HG02623 (cell line): ENCODE measurements around the gene FBXW4.
"Not testable (repeated sequence)": the region's sequence is repeated elsewhere in the genome, so short reads cannot be mapped to it uniquely, and the experiment has no call there.

Experiments used
- ATAC-seq: cut with Tn5 transposase; IDR thresholded peaks from one replicate; pipeline ENCODE4 v1.9.1; 2021; ENCODE audit warnings: moderate library complexity; ENCODE audit not compliant: unreplicated experiment

The FBXW4 gene

DNA sequence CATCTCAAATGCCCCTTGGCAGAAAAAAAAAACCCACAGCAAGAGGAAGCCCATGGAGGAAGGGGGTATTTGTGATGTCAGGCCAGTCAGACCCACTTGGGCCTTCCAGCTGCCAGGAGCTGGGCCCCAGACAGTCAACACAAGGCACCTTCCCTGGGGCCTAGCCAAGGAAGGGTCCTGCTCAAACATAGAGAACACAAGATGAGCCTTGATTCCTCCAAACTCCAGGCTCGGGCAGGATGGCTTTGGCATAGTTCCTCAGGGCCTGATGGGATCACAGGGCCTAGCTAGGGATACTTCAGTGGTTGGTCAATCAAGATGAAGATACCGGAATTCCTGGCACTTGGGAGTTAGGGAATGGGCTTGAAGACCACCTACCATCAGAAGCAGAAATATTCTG, 76.1 kb downstream of the FBXW4 start:
- no peak for ATAC-seq

DNA sequence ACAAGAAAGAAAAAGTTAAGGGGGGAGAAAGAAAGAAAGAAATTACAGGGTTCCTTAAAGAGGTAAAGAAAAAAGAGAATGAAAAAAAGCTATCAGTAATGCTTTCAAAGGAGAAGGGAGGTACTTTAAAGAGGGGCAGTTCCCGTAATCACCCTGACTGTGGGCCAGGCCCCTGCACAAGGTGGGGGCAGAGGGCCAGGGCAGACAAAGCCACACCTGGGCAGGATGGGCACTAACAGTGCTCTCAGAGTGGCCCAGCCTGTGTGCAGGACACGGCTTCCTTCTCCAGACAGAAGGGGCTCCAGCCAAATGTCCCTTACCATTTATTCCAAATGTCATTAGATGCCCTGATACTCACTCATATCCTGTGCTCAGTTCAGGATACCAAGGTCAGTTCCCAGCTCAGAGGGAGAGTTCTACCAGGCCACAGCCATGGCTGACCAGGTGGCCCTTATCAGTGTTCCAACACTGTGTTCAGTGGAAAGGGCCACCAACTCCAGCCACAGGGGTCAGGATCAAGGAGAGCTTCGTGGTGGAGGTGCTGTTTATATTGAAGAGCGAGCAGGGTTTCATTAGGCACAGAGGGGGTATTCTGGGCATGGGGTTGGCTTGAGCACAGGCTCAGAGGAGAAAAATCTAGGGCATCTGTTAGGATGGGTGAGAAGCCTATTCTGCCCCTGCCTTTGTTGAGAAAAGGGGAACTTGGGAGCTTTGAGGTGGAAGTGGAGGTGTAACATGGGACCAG, 77.0 kb downstream of the FBXW4 start:
- no peak for ATAC-seq

DNA sequence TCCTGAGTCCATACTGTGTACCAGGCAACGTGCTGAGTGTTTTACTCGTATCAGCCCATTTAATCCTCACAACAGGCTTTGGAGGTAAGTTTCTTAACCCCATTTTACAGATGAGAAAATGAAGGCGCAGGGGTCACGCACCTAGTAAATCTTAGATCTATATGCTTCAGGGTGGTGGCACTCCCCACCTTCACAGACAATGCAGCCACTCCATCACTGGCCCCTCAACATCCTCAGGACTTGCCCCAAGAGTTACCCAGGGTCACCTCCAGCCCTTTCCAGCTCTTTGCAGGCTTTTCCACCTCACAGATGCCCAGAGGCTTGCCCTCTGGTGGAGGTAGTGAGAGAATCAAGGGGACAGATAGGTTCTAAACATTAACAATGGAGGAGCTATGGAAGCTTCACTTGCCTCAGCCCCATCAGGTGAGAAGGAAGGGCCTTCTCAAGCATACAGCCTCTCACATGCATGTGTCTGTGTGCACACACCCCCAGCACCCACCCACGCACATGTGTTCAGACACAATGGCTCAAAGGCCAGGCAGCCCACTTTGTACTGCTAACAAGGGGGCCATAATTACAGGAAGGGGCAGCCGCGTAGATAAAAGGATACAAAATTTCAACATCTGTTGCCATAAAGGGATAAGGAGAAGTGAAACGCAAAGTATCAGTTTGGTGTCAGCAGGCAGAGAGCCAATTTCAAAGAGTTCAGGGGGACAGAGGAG, 77.7 kb downstream of the FBXW4 start:
- no peak for ATAC-seq

DNA sequence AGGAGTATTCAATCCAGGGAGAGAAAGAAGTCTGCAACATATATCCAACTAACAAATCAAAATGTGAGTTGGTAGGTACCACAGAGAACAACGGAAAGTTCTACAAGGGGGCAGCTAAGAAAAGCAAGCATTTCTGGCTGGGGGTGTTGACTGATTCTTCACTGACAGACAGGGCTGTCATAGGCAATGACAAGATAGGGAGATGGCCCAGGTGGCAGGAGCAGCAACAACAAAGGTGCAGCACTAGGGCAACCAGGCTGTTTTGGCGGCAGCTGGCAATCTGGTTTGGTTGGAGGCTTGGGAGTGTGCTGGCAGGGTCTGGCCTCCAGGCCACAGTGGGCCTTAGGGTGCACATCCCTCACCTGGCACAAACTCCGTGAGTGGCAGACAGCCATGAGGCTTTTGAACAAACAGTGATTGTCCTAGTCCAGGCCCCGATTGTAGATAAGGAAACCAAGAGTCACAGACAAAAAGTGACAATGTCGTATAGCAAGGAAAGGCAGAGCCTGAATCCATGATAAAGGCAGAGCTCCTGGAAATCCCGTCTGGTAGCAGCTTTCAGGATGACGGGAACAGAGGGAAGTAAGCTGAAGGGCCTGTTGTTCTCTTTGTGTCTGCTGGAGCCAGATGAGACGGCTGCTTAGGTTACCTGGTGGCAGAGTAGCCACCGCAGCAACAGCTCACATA, 78.4 kb downstream of the FBXW4 start:
- ATAC-seq, result no peak

DNA sequence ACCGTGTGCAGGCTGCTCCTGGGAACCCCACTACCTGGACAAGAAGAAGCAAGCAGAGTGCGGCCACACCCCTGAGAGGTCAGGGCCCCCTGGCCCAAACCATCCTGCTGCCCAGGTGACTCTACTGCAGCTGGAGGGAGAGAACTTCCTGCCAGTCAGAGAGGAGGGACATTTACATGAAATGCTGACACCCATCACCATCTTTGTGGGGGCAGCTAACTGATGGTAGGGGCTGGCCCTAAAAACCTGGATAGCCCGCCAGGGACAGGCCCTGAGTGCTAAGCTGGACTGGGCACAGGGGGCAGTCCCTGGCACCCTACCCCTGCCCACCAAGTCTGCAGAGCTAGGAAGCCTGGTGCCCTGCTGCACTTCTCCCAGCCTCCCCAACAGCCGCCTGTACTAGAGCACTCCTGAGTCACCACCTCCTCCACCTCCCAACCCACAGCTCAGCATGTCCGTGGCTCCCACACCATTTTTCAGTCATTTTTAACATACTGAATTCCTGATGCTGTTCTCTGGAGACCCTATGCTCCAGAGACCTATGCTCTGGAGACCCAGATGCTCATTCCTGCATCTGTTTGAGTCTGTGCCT, 79.3 kb downstream of the FBXW4 start:
- ATAC-seq, result no peak

DNA sequence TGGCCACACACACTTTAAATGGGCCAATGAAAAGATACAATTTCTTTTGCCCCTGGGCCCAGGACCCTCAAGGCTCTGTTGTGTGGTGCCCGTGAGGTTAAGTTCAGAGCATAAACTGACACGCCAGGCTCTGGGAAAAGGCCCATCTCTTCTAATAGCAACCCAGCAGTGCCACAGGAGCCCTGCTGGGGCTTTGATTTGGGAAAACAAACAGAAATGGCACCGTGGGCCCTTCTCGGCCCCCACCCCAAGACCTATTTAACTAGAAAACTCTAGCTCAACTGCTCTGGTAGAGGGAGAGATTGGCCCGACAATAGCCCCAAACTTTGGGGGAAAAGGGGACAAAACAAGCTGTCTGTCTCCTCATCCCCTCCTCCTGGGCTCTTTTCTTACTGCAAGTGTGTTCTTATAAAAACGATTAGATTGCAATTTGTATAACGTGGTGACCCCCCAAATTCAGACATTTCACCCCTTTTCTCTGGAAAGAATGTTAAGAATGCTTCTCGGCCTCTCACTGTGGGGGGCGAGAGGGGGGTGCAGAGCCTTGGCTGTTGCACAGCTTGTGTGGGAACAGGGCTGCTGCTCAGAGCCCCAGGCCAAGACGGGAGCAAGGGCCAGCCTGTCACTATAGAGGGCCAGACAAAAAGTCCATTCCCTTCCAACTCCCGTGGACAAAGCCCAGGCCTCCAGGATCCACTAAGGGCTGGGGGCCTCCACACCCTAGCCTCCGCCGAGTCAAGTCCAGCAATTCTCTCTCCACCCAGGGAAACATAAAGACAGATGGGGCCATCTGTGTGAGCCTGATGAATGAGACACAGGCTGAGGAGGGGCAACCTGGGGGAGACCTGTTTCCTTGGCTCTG, 80.1 kb downstream of the FBXW4 start:
- no peak for ATAC-seq

DNA sequence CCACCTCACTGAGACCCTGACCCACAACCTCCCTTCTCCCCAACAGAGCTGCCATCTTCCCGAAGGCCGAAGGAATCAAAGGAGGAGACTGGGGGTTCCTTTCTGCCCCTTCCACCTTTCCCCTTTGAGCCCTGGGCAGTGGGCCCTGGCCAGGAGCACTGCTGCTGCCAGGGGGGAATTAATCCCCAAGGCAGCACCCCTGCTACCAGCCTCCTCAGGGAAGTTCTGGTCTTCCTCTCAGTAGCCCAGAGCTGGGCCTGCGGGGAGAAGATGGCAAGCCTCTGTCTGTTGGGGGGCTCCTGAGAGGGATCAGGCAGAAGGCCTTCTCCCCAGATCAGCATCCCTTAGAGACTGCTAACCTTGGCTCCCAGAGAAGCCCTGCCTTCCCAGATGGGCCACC, 81.3 kb downstream of the FBXW4 start:
- ATAC-seq, result no peak

DNA sequence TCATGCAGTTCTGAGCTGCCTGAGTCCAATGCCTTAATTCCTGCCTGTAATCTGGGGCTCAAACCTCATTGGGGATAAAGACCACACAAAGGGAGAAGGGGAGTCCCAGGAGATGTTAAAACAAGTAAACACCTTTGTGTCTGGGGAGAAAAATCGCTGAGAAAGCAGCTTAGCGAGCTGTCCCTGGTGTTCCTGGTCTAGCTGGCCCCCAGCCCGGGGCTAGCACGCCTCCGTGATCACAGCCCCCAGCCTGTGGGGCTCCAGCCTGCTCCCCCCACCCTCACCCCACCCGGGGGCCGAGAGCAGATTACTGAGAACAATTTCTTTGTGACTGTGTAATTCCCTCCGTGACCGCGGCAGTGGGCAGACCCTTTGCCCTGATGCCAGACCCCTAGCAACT, 82.1 kb downstream of the FBXW4 start:
- no peak for ATAC-seq

DNA sequence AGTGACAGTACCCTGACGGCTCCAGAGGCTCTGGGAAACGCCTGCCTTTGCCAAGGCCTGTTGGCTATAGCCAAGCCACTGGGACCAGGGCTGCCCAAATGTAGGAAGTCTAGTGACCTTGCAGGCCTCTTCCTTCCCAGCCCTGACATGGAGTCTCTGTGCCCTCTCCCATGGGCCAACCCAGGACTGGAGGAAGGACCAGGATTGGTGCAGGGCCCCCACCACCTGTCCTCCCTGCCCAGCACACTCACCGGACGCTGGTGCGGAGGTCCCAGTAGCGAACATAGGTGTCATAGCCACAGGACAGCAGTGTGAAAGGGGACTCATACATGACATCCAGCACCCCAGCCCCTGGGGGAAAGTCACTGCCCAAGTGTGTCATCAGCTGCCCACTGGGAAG, 82.9 kb downstream of the FBXW4 start:
- ATAC-seq, result no peak

DNA sequence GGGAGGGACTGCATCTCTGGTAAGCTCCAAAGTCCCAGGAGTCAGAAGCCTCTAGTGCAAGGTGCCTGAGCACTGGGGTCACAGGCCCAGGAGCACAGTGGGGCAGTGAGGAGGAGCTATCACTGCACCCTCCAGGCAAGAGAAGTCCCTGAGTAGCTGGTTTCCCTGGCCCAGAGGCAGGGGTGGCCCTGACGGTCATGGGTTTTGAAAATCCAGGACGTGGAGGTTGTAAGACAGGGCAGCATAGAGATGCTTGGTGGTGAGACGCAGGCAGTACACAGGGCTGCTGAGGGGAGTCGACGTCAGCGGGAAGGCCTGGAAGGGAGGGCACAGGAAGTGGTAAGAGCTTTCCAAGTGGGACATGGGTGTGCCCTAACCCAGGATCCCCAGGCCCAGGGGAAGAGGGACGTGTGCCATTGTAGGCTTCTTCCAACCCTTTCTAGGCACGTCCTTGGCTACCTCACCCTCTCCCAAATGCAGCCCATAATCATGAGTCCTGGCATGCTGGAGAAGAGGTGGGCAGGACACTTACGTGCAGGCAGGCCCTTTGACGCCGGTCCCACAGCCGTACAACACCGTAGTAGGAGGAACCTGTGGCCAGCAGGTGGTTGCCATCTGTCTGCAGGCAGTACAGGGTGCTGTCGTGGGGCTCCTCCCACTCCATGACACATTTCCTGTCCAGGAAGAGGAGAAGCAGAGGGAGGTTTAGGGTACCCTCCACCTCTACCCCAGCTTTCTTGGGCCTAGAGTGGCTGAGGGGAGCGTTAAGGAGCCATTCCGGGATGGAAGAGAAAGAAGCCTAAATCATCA, 83.7 kb downstream of the FBXW4 start:
- no peak for ATAC-seq

DNA sequence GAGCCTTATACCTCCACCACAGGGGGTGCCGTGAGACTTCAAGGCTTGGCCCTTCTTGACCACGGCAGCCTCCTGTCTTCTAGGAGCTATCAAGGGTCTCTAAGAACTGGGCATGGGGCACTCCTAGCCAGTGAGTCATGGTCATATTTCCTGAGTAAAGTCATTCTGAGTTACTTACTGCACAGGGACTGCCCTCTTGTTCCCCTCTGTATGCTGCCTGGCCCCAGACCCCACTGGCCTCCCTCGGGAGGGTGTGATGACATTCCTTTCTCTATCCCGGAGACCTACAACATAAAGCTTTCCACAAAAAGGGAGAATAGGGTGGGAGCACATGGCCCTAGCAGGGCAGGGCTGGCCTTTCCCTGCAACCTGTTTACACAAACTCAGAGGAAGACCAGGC, 85.5 kb downstream of the FBXW4 start:
- no peak for ATAC-seq

DNA sequence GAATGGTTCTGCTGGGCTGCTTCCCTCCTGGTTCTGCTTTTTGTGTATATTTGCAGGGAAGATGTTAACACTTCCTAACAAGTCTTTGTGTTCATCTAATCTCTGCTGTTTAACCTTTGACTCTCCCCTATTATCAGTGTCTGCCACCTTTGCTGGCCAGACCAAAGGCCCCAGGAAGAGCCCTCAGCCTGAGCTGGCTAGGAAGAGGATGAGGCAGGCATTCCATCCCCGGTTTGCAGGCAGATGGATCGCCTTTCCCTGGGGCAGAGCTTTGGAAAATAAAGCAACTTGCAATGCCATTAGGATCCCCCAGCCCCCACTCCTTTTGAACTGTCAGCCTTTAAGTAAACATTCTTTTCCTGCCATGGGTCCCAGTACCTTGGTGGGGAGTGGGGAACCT, 87.8 kb downstream of the FBXW4 start:
- ATAC-seq, result no peak

DNA sequence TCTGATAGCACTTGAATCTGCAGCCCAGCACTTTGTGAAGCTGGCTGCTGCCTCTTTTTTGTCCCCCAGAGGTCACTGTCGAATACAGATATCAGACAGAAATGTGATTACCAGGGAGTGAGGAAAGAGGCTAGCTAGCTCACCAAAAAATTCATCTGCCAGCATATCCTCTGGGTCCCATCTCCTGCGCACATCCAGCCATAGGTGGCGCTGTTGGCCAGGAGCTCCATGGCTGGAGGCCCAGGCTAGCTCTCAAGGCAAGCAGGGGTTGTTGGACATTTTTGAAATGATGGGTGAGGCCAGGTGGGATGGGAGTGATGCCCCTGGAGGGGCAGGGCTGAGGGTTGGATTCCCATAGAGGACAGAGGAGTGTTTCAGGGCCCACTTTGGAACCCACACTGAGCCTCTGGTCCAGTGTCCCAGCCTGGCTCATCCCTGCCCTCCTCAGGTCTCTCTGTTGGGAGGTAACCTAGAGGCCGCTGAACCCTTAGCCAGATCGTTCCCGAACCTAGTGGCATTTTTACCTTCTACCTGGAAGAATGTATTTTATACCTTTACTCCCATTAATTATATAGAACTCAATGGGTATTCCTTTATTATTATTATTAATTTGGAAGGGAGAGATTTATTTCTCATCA, 92.1 kb downstream of the FBXW4 start:
- ATAC-seq, result no peak

DNA sequence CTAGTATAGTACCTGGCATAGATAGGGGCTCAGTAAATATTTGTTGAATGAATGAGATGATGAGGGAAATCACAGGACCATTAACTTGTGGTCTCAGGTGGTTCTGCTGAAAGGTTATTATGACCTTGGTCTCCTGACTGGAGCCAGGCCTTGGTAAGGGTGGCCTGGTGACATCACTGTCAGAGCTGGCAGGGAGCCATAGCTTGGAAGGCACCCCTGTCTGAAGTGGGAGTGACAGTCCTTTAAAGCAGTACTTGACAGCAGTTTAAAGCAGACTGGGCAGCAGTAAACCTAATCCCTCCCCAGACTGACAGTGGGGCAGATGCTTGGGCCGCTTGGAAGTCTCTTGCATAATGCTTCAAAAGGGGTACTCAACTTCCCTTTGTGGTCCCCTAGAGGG, 93.4 kb downstream of the FBXW4 start:
- ATAC-seq, result no peak

DNA sequence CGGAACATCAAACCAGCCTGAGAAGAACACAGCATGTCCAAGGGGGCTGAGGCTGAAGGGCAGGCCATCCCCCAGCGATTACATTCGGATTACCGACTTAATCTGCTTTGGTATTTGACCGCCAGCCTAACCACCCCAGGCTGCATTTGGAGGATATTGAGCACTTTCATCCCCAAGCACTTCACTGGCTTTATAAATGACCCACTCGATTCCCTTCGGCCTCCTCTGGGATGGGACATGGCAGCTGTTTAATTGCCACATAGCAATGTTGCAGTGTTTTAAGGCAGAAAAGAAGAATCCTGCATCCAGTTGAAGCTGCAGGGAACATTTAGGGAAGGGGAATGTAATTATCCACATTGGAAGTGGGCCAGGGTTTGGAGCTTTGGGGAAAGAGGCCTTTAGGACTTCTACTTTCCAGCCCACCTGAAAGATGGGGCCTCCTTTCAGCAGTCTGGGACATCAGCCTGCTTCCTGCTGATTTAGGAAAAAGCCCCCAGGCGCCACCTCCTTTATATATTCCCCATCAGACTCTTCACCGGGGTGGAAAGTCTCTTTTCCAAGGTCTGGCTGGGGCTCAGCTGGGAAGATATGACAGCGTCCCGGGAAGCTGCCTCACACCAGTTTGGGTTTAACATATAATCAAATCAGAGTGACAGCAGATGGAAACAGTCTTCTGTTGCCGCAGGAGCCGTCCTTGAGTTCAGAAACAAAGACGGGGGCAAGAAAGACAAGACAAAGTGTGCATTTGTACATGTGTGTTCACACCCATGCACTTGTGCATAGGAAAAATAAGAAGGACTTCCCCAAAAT, 97.7 kb downstream of the FBXW4 start:
- ATAC-seq, result no peak

DNA sequence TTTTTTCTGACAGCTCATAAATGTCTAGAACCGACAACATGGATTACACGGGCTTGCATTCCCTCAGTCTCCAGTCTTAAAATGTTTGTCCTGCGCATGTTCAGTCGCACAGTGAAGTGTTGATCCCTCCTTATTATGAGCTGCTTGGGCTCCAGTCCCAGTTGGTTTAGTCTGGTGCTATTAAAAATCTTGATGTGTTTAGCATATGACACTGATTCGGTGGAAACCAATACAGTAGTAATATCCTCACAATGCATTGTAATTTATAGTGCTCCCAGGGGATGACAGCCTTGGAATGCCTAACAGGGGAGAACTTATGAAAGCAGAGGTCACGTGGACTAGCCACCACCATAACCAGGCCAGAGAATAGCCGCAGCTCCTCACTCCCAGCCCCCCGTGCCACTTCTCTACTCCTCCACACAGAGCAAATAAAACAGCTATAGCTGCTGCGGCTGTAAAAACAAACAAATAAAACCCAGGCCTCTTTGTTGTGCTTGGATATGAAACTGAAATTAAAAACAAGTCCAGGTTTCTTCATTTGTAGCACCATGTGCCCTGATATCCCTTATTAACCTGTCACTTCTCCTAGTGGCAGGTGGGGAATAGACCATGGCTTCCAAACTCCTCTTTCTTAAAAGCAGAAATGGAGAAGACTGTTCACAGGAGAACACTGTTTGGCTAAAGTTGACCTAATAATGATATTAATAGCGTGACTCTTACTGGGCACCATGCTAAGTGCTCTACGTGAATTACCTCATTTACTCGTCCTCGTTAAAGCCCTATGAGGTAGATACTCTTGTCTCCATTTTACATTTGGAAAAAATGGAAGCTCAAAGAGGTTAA, 99.2 kb downstream of the FBXW4 start:
- ATAC-seq, result no peak

DNA sequence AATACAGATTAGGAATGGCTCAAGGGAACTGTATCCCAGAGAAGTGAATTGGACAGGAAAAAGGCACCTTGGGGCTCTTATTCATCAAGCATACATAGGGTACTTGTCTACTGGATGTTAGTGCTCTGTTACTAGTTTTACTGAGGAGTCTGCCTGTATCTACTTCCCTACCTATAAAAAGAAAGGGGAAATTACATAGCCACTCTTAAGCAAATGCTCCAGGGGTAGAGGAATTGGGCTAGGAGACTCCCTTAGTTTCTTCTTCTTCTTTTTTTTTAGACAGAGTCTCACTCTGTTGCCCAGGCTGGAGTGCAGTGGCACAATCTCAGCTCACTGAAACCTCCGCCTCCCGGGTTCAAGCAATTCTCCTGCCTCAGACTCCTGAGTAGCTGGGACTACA, 101.6 kb downstream of the FBXW4 start:
- ATAC-seq, result not testable (repeated sequence)

DNA sequence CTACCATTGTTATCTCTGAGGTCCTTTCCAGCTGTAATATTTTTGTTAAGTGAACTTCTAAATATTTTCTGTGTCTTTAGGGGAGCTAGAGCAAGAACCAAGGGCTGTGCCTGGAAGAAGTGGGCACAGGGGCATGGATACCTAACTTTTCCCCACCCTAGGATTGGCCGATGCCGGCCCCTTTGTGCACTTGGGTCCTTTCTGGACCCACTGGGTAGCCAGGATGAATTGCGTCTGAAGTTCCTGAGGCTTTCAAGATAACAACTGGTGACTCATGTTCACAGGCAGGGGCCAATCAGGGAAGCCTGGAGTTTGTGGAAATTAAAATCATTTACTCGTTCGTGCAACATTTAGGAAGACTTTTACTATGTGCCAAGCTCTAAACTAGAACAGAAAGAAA, 106.1 kb downstream of the FBXW4 start:
- ATAC-seq, result no peak
